Activated T-cell treated with anti-CD3 and anti-CD28 coated beads for 1 hour (primary cell): ENCODE measurements around the gene SMIM21.

Experiments
- DNase-seq: peaks from one replicate; pipeline ENCODE4 v3.0.0-alpha.2; 2020; ENCODE audit warnings: low read depth

The SMIM21 gene

GRCh38 chr18:75376004-75376403, 51.5 kb downstream of the SMIM21 start:
- no peak for DNase-seq

- DNase-seq: no peak
Measured at GRCh38 chr18:75375341-75375740, 52.2 kb downstream of the SMIM21 start.

- DNase-seq: no peak
Measured at GRCh38 chr18:75374466-75374865, 53.0 kb downstream of the SMIM21 start.

GRCh38 chr18:75369026-75369721, 58.3 kb downstream of the SMIM21 start:
- no peak for DNase-seq

GRCh38 chr18:75365837-75366236, 61.7 kb downstream of the SMIM21 start:
- DNase-seq: no peak

GRCh38 chr18:75365254-75365629, 62.3 kb downstream of the SMIM21 start:
- no peak for DNase-seq

- DNase-seq: no peak
Measured at GRCh38 chr18:75364512-75365253, 62.8 kb downstream of the SMIM21 start.

- DNase-seq: no peak
Measured at GRCh38 chr18:75363446-75364225, 63.9 kb downstream of the SMIM21 start.

- DNase-seq: no peak
Measured at GRCh38 chr18:75362435-75362834, 65.1 kb downstream of the SMIM21 start.

- DNase-seq: no peak
Measured at GRCh38 chr18:75360941-75361340, 66.6 kb downstream of the SMIM21 start.

- DNase-seq: no peak
Measured at GRCh38 chr18:75360215-75360614, 67.3 kb downstream of the SMIM21 start.
